Tibial nerve (tissue), 3 donors: ENCODE measurements around the gene TPM2.

Experiments
- POLR2A ChIP-seq, 2 donors: fragments of 450-650 bp; IDR thresholded peaks; one replicate each; pipeline ENCODE4 v1.6.1; 2017; ENCODE audit warnings: antibody characterized with exemption in 2 of 2, mild to moderate bottlenecking in 2 of 2, moderate library complexity in 2 of 2
- TF ChIP-seq, protein P1 (sequence below), 5 experiments: fragments of 200-600 bp in 3 of 5; fragments of 450-650 bp in 2 of 5; sonication (generic) in 3 of 5; IDR thresholded peaks; one replicate each; pipeline ENCODE4 v1.5.1; 2016 to 2019; ENCODE audit warnings: antibody characterized with exemption in 5 of 5, mild to moderate bottlenecking in 3 of 5, moderate library complexity in 2 of 5

DNA sequence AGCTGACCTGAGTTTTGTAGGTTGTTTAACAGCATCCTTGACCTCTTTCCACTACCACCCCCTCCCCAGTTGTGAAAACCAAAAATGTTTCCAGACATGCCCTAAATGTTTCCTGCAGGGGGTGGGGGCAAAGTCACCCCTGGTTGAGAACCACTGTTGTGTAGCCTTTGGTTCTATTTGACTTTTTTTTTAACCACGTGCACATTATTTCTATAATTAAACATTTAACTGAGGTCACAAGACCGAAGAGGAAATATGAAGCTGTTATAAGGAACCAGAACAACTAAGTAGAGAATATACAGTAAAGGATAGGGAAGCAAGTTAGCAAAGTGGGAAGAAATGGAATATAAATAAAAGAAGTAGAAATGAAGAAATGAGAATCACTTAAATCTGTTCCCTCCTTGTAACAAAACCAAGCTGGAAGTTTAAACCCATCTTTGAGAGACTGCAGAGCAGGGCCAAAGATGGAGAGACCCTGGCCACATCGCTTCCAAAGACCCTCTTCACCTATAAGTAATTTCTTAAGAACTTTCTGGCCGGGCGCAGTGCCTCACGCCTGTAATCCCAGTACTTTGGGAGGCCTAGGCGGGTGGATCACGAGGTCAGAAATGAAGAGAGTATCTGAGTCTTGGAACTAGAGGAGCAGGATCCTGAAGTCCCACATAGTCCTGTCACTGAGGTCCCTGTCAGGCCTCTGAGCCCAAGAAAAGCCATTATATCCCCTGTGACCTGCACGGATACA lies 53.4 kb downstream of the TPM2 start:
- TF ChIP-seq, protein P1, sequence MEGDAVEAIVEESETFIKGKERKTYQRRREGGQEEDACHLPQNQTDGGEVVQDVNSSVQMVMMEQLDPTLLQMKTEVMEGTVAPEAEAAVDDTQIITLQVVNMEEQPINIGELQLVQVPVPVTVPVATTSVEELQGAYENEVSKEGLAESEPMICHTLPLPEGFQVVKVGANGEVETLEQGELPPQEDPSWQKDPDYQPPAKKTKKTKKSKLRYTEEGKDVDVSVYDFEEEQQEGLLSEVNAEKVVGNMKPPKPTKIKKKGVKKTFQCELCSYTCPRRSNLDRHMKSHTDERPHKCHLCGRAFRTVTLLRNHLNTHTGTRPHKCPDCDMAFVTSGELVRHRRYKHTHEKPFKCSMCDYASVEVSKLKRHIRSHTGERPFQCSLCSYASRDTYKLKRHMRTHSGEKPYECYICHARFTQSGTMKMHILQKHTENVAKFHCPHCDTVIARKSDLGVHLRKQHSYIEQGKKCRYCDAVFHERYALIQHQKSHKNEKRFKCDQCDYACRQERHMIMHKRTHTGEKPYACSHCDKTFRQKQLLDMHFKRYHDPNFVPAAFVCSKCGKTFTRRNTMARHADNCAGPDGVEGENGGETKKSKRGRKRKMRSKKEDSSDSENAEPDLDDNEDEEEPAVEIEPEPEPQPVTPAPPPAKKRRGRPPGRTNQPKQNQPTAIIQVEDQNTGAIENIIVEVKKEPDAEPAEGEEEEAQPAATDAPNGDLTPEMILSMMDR (IDR thresholded peaks at IDR 0.05): no peak
- no peak for TF ChIP-seq POLR2A (IDR thresholded peaks at IDR 0.05)
